ENCODE results near the gene SLC48A1.
"Not testable (repeated sequence)": the region's sequence is repeated elsewhere in the genome, so short reads cannot be mapped to it uniquely, and the experiment has no call there.

SLC48A1 gene

DNA sequence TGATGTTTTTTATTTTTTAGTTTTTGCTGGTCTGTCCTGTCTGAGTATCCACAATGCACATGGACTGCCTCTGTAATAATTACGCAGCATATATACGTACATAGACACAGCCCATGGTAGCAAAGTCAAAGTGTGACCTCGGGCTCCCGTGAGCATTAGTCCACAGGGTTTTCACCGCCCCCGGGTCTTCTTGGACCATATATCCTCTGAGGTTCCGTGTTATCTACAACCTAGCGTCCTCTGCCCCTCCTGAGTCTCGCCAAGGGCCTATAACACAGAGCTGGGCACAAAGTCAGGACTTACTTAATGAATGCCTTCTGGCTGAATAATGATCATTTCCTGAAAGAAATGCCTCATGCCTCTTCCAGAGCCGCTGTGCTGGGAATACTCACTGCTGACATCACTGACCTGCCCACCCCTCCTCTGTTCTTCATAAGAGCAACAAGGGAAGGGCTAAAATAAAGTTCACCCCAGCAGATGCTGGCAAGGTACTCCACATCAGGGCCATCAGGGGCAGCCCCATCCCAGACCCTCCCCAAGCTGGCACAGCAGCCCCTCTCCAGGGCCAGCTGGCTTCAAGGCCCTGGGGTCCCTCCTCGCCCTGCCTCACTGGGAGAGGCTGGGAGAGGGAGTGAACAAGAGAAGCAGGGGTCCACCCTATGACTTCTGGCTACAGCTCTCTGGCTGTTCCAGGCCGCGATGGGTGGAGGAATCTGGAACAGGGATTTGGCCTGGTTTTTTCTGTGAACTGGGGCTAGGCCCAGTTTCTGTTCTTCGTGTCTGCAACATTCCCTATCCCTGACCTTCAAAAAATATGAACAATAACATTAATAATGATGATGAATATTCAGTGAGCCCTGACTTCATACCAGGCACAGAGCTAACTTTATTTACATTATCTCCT lies 38.8 kb downstream of the SLC48A1 start:
- DNase-seq (ENCODE audit: low spot score) = no peak
- no peak for TF ChIP-seq CTCF (IDR thresholded peaks at IDR 0.05; ENCODE audit: extremely low read depth, missing control alignments)

DNA sequence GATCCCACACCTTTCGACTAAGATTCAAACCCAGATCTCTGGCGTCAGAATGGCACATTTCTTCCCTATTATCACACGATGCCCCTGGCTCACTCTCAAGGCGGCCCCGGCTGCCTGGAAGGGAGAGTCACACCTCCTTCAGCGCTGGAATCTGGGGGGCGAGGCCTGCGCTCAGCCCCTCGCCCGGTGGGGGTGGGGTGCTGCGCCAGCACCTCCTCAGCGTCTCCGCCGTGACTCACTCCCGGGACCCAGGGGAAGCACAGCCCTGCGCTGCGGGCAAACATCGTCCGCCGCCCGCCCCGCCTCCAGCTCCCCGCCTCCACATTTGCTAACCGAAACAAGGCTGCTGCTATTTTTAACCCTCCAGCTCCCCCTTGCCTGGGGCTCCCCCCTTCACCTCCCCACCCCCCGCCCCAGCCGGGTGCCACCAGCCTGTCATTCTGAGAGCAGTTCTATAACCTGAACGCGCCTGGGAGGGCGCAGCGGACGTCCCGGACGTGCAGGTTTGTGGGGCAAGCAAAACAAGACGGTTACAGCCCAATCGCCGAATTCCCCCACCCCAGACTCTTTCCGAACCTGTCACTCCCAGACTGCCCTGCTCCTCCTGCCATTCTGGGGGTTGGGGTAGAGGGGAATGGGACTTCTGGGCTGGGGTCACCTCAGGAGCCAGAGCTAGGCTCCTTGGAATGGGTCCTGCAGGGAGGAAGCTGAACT lies 39.9 kb downstream of the SLC48A1 start:
- DNase-seq (ENCODE audit: low spot score) = peak; percentile 93
- TF ChIP-seq CTCF (IDR thresholded peaks at IDR 0.05; ENCODE audit: extremely low read depth, missing control alignments) = peak; percentile 21

GRCh38 chr12:47813511-47814196 lies 40.6 kb downstream of the SLC48A1 start:
- DNase-seq (ENCODE audit: low spot score) = peak; percentile 77
- no peak for TF ChIP-seq CTCF (IDR thresholded peaks at IDR 0.05; ENCODE audit: extremely low read depth, missing control alignments)

GRCh38 chr12:47814539-47815170 lies 41.6 kb downstream of the SLC48A1 start:
- DNase-seq (ENCODE audit: low spot score) = no peak
- TF ChIP-seq CTCF (IDR thresholded peaks at IDR 0.05; ENCODE audit: extremely low read depth, missing control alignments) = no peak

DNA sequence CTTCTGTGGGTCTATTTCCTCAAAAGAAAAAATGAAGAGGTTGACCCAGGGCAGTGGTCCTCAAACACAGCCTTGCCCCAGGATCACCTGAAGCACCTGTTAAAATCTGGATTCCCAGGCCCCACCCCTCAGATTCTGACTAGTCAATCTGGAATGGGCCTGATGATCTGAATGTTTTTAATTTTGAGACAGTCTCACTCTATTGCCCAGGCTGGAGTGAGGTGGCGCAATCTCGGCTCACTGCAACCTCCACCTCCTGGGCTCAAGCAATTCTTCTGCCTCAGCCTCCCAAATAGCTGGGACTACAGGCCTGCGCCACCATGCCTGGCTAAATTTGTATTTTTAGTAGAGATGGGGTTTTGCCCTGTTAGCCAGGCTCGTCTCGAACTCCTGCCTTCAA lies 42.4 kb downstream of the SLC48A1 start:
- DNase-seq (ENCODE audit: low spot score) = not testable (repeated sequence)

DNA sequence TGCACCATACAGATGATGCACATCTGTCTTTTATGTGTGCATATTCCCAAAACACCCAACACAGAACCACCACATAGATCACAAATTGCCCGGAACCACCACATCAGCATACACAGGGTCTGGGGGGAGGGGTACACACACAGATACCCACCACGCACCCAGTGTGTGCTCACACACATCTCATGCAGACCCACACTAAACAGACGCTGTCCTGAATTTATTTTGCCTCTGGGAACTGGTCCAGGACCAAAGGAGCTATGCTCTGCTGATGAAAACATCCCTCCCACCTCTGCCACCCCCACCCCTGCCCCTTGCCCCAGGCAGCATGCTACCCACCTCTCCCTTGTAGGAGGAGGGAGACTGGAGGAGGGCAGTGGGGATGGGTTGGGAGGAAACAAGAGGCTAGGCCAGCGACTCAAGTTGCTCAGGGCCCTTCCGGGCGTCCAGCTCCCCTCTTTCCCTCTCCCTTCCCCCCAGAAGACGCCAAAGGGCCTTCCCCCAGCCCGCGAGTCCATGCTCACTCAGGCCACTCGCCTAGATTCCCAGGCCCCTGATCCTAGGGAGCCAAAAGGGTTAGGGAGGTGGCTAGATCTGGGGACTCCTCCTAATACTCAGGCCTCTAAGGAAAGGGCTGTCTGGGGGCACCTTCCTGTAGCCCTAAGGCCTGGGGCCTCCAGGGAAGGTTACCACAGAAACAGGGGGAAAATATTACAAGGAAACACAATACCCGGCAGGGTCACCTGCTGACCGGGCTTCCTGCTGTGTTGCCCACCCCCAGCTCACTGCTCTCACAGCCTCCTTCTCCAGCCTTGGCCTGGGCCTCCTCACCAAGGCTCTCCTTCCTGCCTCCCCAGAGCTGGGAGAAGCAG lies 43.6 kb downstream of the SLC48A1 start:
- no peak for TF ChIP-seq CTCF (IDR thresholded peaks at IDR 0.05; ENCODE audit: extremely low read depth, missing control alignments)
- no peak for DNase-seq (ENCODE audit: low spot score)
